Measurements from ENCODE around the gene HOMER3. TPM values are rescaled to one million over a fixed set of nuclear protein-coding genes. Genes with fewer than 3 reads are reported as not detected.

Gene HOMER3
- total RNA-seq, 1 donor from 2014 or later = 1.3 TPM

- peaks cover 15% of the 10 kb centered on the region for H3K36me3 Mint-ChIP-seq (ENCODE audit: low read depth)
- peaks cover 2% of the 10 kb centered on the region for H3K4me1 Mint-ChIP-seq
- no peak overlapping the region for H3K4me3 Mint-ChIP-seq
- H3K27me3 Mint-ChIP-seq = peaks cover 26% of the 10 kb centered on the region
- H3K9me3 Mint-ChIP-seq = no peaks in the 10 kb centered on the region
- no peak overlapping the region for H3K27ac Mint-ChIP-seq
- DNase-seq = no peak
- intact Hi-C loops (cut with micrococcal nuclease) = no loop called here
Observed at GRCh38 chr19:18897094-18898029, 43.7 kb downstream of the HOMER3 start.

DNA sequence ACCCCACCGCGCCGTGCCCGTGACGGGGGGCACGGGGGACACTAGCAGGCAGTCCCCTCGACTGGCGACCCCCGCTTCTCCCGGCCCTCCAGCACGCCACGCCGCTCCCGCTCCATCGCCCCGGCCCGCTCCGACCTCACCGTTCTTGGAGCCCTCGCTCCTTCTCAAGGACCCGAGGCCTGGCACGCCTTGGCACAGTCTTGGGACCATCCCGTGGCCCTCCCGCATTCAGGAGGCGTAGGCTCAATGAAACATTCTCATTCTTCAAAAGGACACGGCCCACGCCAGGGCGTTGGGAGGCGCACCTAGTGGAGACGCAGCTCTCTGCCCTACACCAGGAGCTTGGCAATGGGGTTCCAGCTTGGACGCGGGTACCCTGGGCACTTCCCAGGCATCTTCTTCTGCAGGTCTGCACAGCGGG, 44.6 kb downstream of the HOMER3 start:
- peaks cover 26% of the 10 kb centered on the region for H3K27me3 Mint-ChIP-seq
- intact Hi-C loops (cut with micrococcal nuclease) = no loop called here
- H3K27ac Mint-ChIP-seq = no peak overlapping the region
- H3K36me3 Mint-ChIP-seq (ENCODE audit: low read depth) = peaks cover 14% of the 10 kb centered on the region
- H3K9me3 Mint-ChIP-seq = no peaks in the 10 kb centered on the region
- DNase-seq = no peak
- H3K4me1 Mint-ChIP-seq = peaks cover 2% of the 10 kb centered on the region
- peak overlapping the region; percentile 78 for H3K4me3 Mint-ChIP-seq

DNA sequence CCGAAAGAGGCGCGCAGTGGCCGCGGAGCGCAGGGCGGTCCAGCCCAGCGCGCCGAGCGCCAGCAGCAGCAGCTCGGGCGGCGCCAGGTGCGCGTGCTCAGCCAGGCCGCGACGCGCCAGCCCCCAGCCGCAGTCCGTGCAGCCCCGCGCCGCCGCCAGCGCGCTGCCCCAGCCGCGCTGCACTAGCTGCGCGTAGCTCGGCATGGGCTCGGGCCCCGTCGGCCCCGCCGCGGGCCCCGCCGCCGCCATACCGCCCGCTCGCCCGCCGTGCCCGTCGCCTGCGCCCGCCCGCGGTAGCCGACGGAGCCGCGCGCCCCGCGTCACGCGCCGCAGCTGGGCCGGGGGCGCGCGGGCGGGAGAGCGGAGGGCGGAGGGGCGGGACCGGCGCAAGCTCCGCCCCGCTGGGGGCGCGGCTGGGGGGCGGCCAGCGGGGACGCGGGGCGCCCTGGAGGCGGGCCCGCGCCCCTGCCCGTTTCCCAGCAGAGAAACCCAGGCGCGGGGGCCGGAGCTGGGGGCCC, 45.1 kb downstream of the HOMER3 start, which contains the start of gene CERS1:
CERS1 (minus strand) TSS at position 335 of the 518 bp plus-strand sequence; CDS start at position 249, 86 bp downstream.
- no peak for DNase-seq
- Mint-ChIP-seq H3K4me3 (peak within 1 kb of the TSS; percentile 78), H3K27me3 (peaks cover 26% of the 10 kb centered on the region), H3K9me3 (no peaks in the 10 kb centered on the region), H3K27ac (no peak within 1 kb of the TSS), H3K36me3 (ENCODE audit: low read depth) (peaks cover 12% of the 10 kb centered on the region), H3K4me1 (peaks cover 2% of the 10 kb centered on the region)
- intact Hi-C loops (cut with micrococcal nuclease) = no loop called here

DNA sequence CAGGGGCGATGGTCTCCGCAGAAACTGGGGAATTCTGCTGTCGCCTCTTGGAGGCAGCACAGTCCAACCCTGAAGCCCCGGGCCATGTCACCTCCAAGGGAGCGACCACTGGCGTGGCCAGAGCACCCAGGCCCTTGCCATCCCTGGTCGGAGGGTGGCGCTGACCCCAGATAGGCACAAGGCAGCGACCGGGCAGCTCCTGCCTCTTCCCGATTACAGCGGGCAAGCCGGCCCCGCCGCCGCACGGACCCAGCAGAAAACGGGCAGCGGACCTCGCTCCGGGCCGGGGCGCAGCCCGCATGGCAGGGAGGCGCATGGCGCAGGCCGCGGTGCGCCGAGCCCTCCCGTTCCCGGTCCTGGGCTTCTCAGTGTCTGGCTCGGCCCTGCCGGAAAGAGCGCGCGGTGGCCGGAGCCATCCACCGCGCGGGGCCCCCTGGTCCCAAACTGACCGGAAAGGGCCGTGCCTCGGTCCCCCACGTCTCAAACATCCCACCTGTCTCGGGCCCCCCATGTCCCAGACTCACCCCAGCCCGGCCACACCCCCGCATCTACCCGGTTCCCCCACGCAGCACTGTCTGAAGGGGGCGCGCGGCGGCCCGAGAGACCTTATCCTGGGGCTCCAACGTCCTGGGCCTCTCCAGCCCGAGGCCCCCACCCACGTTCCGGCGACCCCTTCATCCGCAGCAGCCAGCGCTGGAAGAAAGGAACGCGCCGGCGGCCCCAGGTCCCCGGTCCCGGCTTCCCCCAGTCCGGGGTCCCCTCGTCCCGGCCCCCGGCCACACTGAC, 45.8 kb downstream of the HOMER3 start:
- peaks cover 2% of the 10 kb centered on the region for H3K4me1 Mint-ChIP-seq
- H3K9me3 Mint-ChIP-seq = no peaks in the 10 kb centered on the region
- H3K36me3 Mint-ChIP-seq (ENCODE audit: low read depth) = peaks cover 8% of the 10 kb centered on the region
- H3K27me3 Mint-ChIP-seq = peaks cover 26% of the 10 kb centered on the region
- no peak overlapping the region for H3K27ac Mint-ChIP-seq
- H3K4me3 Mint-ChIP-seq = no peak overlapping the region
- intact Hi-C loops (cut with micrococcal nuclease) = no loop called here
- no peak for DNase-seq

GRCh38 chr19:18894254-18895037, 46.6 kb downstream of the HOMER3 start:
- H3K36me3 Mint-ChIP-seq (ENCODE audit: low read depth) = peaks cover 5% of the 10 kb centered on the region
- H3K4me1 Mint-ChIP-seq = peaks cover 2% of the 10 kb centered on the region
- intact Hi-C loops (cut with micrococcal nuclease) = no loop called here
- no peaks in the 10 kb centered on the region for H3K9me3 Mint-ChIP-seq
- peaks cover 30% of the 10 kb centered on the region for H3K27me3 Mint-ChIP-seq
- no peak overlapping the region for H3K27ac Mint-ChIP-seq
- no peak for DNase-seq
- no peak overlapping the region for H3K4me3 Mint-ChIP-seq

DNA sequence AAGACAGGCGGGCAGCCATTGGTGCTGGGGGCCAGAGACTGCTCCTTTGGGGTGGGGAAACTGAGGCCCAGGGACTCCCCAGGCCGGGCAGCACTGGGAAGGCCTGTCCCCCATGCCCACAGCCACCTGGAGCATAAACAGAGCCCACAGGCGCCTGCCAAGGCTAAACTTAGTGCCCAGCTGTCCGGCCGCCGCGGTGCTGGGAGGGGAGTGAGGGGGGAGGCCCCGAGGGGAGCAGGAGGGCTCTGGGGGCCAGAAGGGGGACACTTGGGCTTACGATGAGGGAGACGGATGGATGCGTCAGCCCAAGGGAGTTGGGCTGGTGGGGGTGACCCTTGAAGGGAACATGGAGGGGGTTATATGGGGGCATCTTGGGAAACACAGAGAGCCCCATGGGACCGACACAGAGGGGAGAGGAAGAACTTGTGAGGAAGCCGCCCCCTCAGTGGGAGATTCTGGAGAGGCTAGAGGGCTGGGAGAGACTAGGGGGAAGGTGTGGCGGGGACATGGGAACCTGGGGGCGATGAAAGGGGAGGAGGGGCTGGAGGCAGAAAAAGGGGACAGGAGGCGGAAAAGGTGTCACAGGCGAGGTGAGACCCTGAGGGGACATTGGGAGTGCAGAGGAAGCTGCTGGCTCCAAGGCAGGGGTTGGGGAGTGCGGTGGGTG, 47.3 kb downstream of the HOMER3 start:
- Mint-ChIP-seq H3K4me1 (peaks cover 2% of the 10 kb centered on the region), H3K36me3 (ENCODE audit: low read depth) (peaks cover 2% of the 10 kb centered on the region), H3K4me3 (no peak overlapping the region)

DNA sequence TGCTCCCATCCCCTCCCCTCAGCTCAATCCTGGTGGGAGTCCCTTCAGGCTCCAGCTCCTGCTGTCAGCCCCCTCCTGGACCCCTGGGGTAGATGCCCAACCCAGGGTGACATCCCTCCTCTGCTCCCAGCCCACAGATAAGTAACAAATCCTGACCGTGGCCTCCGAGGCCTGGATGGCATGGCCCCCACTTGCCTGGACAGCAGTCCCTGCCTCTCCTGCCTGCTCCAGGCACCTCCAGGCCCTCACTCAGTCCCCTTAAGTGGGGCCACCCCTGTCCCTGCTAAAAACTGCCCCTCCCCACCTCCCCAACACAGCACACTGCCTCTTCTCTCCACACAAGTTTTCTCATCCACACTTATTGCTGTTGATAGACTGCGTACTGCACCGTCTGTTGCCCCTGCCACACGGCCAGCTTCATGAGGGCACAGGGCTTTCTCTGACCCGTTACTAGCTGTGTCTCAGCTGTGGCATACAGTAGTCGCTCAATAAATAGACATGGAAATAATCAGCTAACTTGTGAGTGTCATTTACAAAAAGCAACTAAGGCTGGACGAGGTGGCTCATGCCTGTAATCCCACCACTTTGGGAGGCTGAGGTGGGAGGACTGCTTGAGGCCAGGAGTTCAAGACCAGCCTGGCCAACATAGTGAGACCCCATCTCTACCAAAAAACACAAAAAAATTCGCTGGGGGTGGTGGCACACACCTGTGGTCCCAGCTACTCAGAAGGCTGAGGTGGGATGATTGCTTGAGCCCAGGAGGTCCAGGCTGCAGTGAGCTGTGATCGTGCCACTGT, 50.9 kb downstream of the HOMER3 start:
- DNase-seq = no peak
- peaks cover 17% of the 10 kb centered on the region for H3K27me3 Mint-ChIP-seq
- intact Hi-C loops (cut with micrococcal nuclease) = no loop called here
- no peaks in the 10 kb centered on the region for H3K4me1 Mint-ChIP-seq
- H3K9me3 Mint-ChIP-seq = no peaks in the 10 kb centered on the region
- H3K36me3 Mint-ChIP-seq (ENCODE audit: low read depth) = no peaks in the 10 kb centered on the region
- no peak overlapping the region for H3K27ac Mint-ChIP-seq
- no peak overlapping the region for H3K4me3 Mint-ChIP-seq

More for the DNA sequence above, 47.3 kb downstream of the HOMER3 start:
- H3K27ac Mint-ChIP-seq = no peak overlapping the region
- no peaks in the 10 kb centered on the region for H3K9me3 Mint-ChIP-seq
- intact Hi-C loops (cut with micrococcal nuclease) = no loop called here
- H3K27me3 Mint-ChIP-seq = peaks cover 30% of the 10 kb centered on the region
- no peak for DNase-seq

GRCh38 chr19:18886972-18887371, 54.0 kb downstream of the HOMER3 start:
- Mint-ChIP-seq H3K36me3 (ENCODE audit: low read depth) (no peaks in the 10 kb centered on the region), H3K4me3 (no peak overlapping the region), H3K27me3 (peaks cover 4% of the 10 kb centered on the region), H3K27ac (no peak overlapping the region), H3K4me1 (no peaks in the 10 kb centered on the region), H3K9me3 (no peaks in the 10 kb centered on the region)
- intact Hi-C loops (cut with micrococcal nuclease) = no loop called here
- DNase-seq = no peak

GRCh38 chr19:18883526-18884304, 57.3 kb downstream of the HOMER3 start:
- H3K4me1 Mint-ChIP-seq = no peaks in the 10 kb centered on the region
- no peak overlapping the region for H3K27ac Mint-ChIP-seq
- no peaks in the 10 kb centered on the region for H3K27me3 Mint-ChIP-seq
- no peak overlapping the region for H3K4me3 Mint-ChIP-seq
- intact Hi-C loops (cut with micrococcal nuclease) = no loop called here
- H3K36me3 Mint-ChIP-seq (ENCODE audit: low read depth) = no peaks in the 10 kb centered on the region
- no peak for DNase-seq
- no peaks in the 10 kb centered on the region for H3K9me3 Mint-ChIP-seq

- H3K4me3 Mint-ChIP-seq = no peak overlapping the region
- no peaks in the 10 kb centered on the region for H3K4me1 Mint-ChIP-seq
- H3K9me3 Mint-ChIP-seq = no peaks in the 10 kb centered on the region
- intact Hi-C loops (cut with micrococcal nuclease) = no loop called here
- H3K36me3 Mint-ChIP-seq (ENCODE audit: low read depth) = no peaks in the 10 kb centered on the region
- H3K27me3 Mint-ChIP-seq = no peaks in the 10 kb centered on the region
- no peak for DNase-seq
- H3K27ac Mint-ChIP-seq = no peak overlapping the region
Observed at GRCh38 chr19:18881491-18881890, 59.5 kb downstream of the HOMER3 start.

DNA sequence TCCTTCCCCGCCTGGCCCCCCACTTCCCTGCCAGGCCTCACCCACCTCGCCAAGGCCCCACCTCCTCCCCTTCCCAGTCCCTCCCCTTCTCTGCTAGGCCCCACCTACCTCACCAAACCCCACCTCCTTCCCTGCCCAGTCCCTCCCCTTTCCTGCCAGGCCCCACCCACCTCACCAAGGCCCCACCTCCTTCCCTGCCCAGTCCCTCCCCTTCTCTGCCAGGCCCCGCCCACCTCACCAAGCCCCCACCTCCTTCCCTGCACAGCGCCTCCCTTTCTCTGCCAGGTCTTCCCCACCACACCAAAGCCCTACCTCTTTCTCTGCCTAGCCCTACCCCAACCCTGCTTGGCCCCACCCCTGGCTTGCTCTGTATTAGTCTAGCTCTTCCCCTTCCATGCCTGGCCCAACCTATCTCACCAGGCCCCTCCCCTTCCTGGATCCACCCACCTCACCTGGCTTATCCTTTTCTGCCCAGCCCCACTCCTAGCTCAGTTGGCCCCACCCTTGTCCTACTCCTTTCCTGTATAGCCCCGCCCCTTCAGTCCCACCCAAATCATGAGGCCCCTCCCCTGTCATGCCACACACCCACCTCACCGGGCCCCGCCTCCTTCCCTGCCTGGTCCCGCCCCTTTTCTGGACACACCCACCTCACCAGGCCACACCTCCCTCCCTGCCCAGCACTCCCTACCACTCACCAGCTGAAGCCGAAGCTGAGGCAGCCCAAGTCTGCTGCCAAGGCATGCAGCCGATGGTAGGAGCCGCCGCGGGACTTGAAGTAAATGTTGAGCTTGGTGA, 61.2 kb downstream of the HOMER3 start:
- no peak overlapping the region for H3K27ac Mint-ChIP-seq
- H3K36me3 Mint-ChIP-seq (ENCODE audit: low read depth) = no peaks in the 10 kb centered on the region
- intact Hi-C loops (cut with micrococcal nuclease) = no loop called here
- H3K4me1 Mint-ChIP-seq = no peaks in the 10 kb centered on the region
- H3K4me3 Mint-ChIP-seq = no peak overlapping the region
- no peaks in the 10 kb centered on the region for H3K27me3 Mint-ChIP-seq
- no peaks in the 10 kb centered on the region for H3K9me3 Mint-ChIP-seq
- DNase-seq = peak; percentile 76
